Measurements from ENCODE around the gene MYORG.

The MYORG gene

GRCh38 chr9:34332076-34332964 is 44.4 kb downstream of the MYORG start:
- DNase-seq = no peak

DNA sequence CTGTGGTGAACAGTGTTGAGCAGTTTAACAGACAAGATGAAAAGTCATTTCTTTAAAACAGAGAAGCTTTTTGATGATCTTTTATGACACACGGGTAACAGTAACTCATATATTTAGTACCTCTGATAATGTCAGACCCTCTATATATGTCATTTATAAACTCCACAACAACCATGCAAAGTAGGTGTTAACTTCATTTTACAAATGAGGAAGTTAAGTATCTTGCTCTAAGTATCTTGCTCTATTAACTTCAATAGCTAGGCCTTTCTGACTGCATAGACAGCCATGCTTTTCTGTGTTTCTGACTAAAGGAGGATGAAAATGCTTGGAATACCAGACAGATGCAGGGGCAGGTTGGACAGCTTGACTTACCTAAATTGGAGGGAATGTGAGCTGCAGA is 45.5 kb downstream of the MYORG start:
- DNase-seq = no peak

GRCh38 chr9:34328987-34329832 is 47.5 kb downstream of the MYORG start, which contains the start of the genes KIF24 and NUDT2:
KIF24 (minus strand) TSS chr9:34329268; CDS start chr9:34311346, 17,922 bp downstream.
NUDT2 (plus strand) TSS chr9:34329569; CDS start chr9:34339040, 9,471 bp downstream.
- DNase-seq = peak; percentile 84

DNA sequence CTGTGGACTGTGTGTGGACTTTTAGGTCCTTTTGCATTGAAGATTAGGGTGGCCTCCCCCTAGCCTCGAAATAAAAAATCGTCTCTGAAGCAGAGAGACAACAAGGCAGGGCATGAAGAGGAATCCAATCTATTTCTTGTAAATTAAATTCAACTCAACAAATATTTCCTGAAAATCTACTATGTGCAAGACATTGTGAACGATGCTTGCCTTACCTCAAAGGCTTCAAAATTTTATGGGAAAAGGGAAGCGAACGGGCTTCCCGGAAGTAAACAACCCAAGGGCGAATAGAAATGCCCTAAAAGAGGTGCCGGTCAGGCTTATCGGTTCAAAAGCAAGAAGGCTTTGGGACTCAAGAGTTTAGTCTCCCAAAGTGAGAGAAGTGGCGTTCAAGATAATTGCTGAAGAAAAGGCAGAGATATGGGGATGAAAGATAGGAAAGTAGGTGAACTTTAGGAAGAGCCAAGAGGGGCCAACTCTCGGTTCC is 48.2 kb downstream of the MYORG start:
- no peak for DNase-seq

GRCh38 chr9:34326690-34327089 is 50.0 kb downstream of the MYORG start:
- DNase-seq = no peak

GRCh38 chr9:34322899-34323591 is 53.7 kb downstream of the MYORG start:
- DNase-seq = no peak

DNA sequence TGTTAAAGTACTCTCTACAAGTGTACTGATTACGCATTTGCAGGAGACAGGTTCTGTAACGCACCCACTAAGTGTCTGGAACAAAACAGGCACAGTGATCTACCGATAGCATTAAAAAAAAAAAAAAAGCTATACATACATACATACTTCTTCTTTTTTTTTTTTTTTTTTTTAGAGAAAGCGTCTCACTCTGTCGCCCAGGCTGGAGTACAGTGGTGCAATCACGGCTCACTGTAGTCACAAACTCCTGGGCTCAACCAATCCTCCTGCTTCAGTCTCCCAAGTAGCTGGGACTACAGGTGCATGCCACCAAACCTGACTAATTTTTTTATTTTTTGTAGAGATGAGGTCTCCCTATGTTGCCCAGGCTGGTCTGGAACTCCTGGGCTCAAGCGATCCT is 55.2 kb downstream of the MYORG start:
- DNase-seq = no peak

DNA sequence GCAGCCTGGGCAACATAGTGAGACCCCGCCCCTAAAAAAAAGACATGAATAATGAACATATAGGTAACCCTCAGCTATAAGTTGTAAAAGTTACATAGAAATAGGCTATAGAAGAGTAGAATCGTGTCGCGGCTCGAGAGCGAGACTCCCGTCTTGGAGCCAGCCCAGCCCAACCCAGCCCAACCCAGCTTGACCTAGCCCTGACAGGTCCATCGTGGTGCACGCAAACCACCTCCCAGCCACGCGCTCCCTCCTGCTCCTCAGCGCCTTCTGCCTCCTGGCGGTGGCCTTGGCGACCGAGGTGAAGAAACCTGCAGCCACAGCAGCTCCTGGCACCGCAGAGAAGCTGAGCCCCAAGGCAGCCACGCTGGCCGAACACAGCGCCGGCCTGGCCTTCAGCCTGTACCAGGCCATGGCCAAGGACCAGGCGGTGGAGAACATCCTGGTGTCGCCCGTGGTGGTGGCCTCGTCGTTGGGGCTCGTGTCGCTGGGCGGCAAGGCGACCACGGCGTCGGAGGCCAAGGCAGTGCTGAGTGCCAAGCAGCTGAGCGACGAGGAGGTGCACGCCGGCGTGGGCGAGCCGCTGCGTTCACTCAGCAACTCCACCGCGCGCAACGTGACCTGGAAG is 58.4 kb downstream of the MYORG start:
- DNase-seq = no peak

DNA sequence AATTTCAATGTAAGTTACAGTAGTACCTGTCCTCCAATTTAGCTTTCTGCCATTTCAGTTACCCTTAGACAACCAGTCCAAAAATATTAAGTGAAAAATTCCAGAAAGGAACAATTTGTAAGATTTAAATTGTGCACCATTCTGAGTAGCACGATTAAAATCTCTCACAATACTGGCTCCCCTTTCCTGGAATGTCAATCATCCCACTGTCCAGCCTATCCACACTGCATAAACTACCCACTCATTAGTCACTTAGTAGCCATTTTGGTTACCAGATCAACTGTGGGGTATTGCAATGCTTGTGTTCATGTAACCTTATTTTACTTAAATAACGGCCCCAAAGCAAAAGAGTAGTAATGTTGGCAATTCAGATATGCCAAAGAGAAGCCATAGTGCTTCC is 59.3 kb downstream of the MYORG start:
- no peak for DNase-seq

All from GOT3 (cell line).